SU-DHL-6 (cell line): ENCODE results near the gene MLC1.

Experiments
- H2AFZ ChIP-seq: fragments of 200-600 bp; sonication (generic); 2 replicates; pipeline ENCODE4 v1.6.1; 2014; ENCODE audit warnings: low read depth, mild to moderate bottlenecking, moderate library complexity, mixed read lengths, antibody characterized with exemption, low read length; ENCODE audit not compliant: severe bottlenecking
- H3F3A ChIP-seq: fragments of 200-600 bp; shearing (Covaris generic); 2 replicates; pipeline ENCODE4 v1.6.0; 2016; ENCODE audit warnings: antibody characterized with exemption, mild to moderate bottlenecking; ENCODE audit not compliant: insufficient read depth
- H3K27ac ChIP-seq: fragments of 200-600 bp; sonication (generic); 2 replicates; pipeline ENCODE4 v1.5.1; 2016; ENCODE audit warnings: low read depth, mild to moderate bottlenecking, low read length, moderate library complexity, mixed read lengths
- H3K27me3 ChIP-seq: fragments of 200-600 bp; sonication (generic), shearing (Covaris generic); 2 replicates; pipeline ENCODE4 v1.6.0; 2014; ENCODE audit warnings: mild to moderate bottlenecking, low read length
- H3K36me3 ChIP-seq: fragments of 200-600 bp; sonication (generic); 2 replicates; pipeline ENCODE4 v1.6.1; 2014; ENCODE audit warnings: mild to moderate bottlenecking, low read length, mixed read lengths
- H3K4me2 ChIP-seq: fragments of 300-600, 200-600 bp; shearing (Covaris generic), sonication (generic); 2 replicates; pipeline ENCODE4 v1.6.0; 2014; ENCODE audit warnings: low read length, low read depth, mild to moderate bottlenecking; ENCODE audit not compliant: poor library complexity, severe bottlenecking
- H3K4me3 ChIP-seq: fragments of 200-600 bp; sonication (generic); 2 replicates; pipeline ENCODE4 v1.5.1; 2014; ENCODE audit warnings: antibody characterized with exemption, low read length, mild to moderate bottlenecking, mixed read lengths; ENCODE audit not compliant: insufficient read depth, poor library complexity, severe bottlenecking
- H3K79me2 ChIP-seq: fragments of 200-600 bp; sonication (generic); 2 replicates; pipeline ENCODE4 v1.6.1; 2014; ENCODE audit warnings: mild to moderate bottlenecking, low read length, moderate library complexity; ENCODE audit not compliant: insufficient read depth
- H3K9ac ChIP-seq: fragments of 200-600 bp; sonication (generic); 2 replicates; pipeline ENCODE4 v1.7.0; 2014; ENCODE audit warnings: mild to moderate bottlenecking, low read length
- H3K9me2 ChIP-seq: fragments of 200-600 bp; sonication (generic); replicated peaks from 2 replicates; pipeline ENCODE4 v1.6.1; 2014; ENCODE audit warnings: low read length; ENCODE audit not compliant: insufficient read depth
- H3K9me3 ChIP-seq: fragments of 200-600 bp; sonication (generic); 2 replicates; pipeline ENCODE4 v1.6.1; 2014; ENCODE audit warnings: low read length, mixed read lengths; ENCODE audit not compliant: insufficient read depth
- H4K20me1 ChIP-seq: fragments of 200-600 bp; sonication (generic); 2 replicates; pipeline ENCODE4 v1.6.1; 2014; ENCODE audit warnings: low read depth, mild to moderate bottlenecking, antibody characterized with exemption, low read length, moderate library complexity, mixed read lengths
- CTCF ChIP-seq: fragments of 200-600 bp; sonication (generic); IDR thresholded peaks from one replicate; pipeline ENCODE4 v1.5.1; 2017; ENCODE audit warnings: antibody characterized with exemption, mild to moderate bottlenecking, low read length, moderate library complexity; ENCODE audit not compliant: insufficient read depth, poor library complexity, severe bottlenecking
- EZH2phosphoT487 ChIP-seq: fragments of 200-600 bp; sonication (generic), shearing (Covaris generic); conservative IDR thresholded peaks from 2 replicates; pipeline ENCODE4 v1.6.1; 2018; ENCODE audit warnings: mild to moderate bottlenecking, antibody characterized with exemption, low read length, moderate library complexity, mixed read lengths

MLC1 gene

GRCh38 chr22:50074551-50075530 lies 10.4 kb downstream of the MLC1 start:
- H3K27me3 ChIP-seq, result no peaks in the 10 kb centered on the region
- TF ChIP-seq EZH2phosphoT487 (no peak), CTCF (no peak)
- no peak overlapping the region for H3K4me2 ChIP-seq

GRCh38 chr22:50074056-50074455 lies 11.2 kb downstream of the MLC1 start:
- no peaks in the 10 kb centered on the region for H3K36me3 ChIP-seq
- H3K27ac ChIP-seq, result no peak overlapping the region
- no peaks in the 10 kb centered on the region for H3K9me3 ChIP-seq
- no peak overlapping the region for H3K4me3 ChIP-seq
- no peaks in the 10 kb centered on the region for H3F3A ChIP-seq
- no peaks in the 10 kb centered on the region for H3K27me3 ChIP-seq
- no peak overlapping the region for H3K9ac ChIP-seq
- no peak overlapping the region for H3K4me2 ChIP-seq
- no peaks in the 10 kb centered on the region for H3K79me2 ChIP-seq
- no peak for TF ChIP-seq CTCF
- no peak for TF ChIP-seq EZH2phosphoT487
- H3K9me2 ChIP-seq, result no peaks in the 10 kb centered on the region
- H2AFZ ChIP-seq, result no peak overlapping the region
- no peaks in the 10 kb centered on the region for H4K20me1 ChIP-seq

More at GRCh38 chr22:50074551-50075530, 10.4 kb downstream of the MLC1 start:
- Histone ChIP-seq H3F3A (no peaks in the 10 kb centered on the region), H3K9me3 (no peaks in the 10 kb centered on the region), H3K9me2 (no peaks in the 10 kb centered on the region), H3K9ac (no peak overlapping the region), H2AFZ (no peak overlapping the region), H3K4me3 (no peak overlapping the region), H4K20me1 (no peaks in the 10 kb centered on the region), H3K79me2 (no peaks in the 10 kb centered on the region), H3K36me3 (no peaks in the 10 kb centered on the region), H3K27ac (no peak overlapping the region)

GRCh38 chr22:50072714-50073538 lies 12.3 kb downstream of the MLC1 start:
- no peaks in the 10 kb centered on the region for H3K36me3 ChIP-seq
- H3K9me3 ChIP-seq, result no peaks in the 10 kb centered on the region
- H2AFZ ChIP-seq, result no peak overlapping the region
- TF ChIP-seq CTCF (no peak), EZH2phosphoT487 (no peak)
- no peak overlapping the region for H3K27ac ChIP-seq
- no peak overlapping the region for H3K4me3 ChIP-seq
- no peaks in the 10 kb centered on the region for H3K9me2 ChIP-seq
- no peaks in the 10 kb centered on the region for H3F3A ChIP-seq
- no peak overlapping the region for H3K4me2 ChIP-seq
- H3K27me3 ChIP-seq, result no peaks in the 10 kb centered on the region
- no peak overlapping the region for H3K9ac ChIP-seq
- H3K79me2 ChIP-seq, result no peaks in the 10 kb centered on the region
- no peaks in the 10 kb centered on the region for H4K20me1 ChIP-seq
